Measurements from ENCODE around the gene GNAT3. TPM values are rescaled to one million over a fixed set of nuclear protein-coding genes. Genes with fewer than 3 reads are reported as not detected.

GNAT3 gene
- total RNA-seq, 1 experiment from 2014 or later: not detected

GRCh38 chr7:80453699-80454340 is 58.0 kb downstream of the GNAT3 start:
- Histone ChIP-seq H3K27me3 (replicated peaks; ENCODE audit: control insufficient read depth, insufficient read depth, low read length) (no peaks in the 10 kb centered on the region), H3K36me3 (ENCODE audit: control insufficient read depth, insufficient read depth, low read length) (no peaks in the 10 kb centered on the region), H3K4me3 (ENCODE audit: low read depth, low read length) (no peak overlapping the region), H3K4me1 (peaks cover 14% of the 10 kb centered on the region; the same call in 1 of the 2 replicates), H3K9me3 (no peaks in the 10 kb centered on the region)
- Mint-ChIP-seq H3K36me3 (ENCODE audit: insufficient read depth, unreplicated experiment) (no peaks in the 10 kb centered on the region), H3K27me3 (ENCODE audit: insufficient read depth, unreplicated experiment) (no peaks in the 10 kb centered on the region), H3K27ac (ENCODE audit: unreplicated experiment) (no peak overlapping the region), H3K4me1 (ENCODE audit: low read depth, unreplicated experiment) (no peaks in the 10 kb centered on the region), H3K9me3 (ENCODE audit: unreplicated experiment) (no peaks in the 10 kb centered on the region), H3K4me3 (ENCODE audit: unreplicated experiment) (no peak overlapping the region)
- TF ChIP-seq, protein P1, sequence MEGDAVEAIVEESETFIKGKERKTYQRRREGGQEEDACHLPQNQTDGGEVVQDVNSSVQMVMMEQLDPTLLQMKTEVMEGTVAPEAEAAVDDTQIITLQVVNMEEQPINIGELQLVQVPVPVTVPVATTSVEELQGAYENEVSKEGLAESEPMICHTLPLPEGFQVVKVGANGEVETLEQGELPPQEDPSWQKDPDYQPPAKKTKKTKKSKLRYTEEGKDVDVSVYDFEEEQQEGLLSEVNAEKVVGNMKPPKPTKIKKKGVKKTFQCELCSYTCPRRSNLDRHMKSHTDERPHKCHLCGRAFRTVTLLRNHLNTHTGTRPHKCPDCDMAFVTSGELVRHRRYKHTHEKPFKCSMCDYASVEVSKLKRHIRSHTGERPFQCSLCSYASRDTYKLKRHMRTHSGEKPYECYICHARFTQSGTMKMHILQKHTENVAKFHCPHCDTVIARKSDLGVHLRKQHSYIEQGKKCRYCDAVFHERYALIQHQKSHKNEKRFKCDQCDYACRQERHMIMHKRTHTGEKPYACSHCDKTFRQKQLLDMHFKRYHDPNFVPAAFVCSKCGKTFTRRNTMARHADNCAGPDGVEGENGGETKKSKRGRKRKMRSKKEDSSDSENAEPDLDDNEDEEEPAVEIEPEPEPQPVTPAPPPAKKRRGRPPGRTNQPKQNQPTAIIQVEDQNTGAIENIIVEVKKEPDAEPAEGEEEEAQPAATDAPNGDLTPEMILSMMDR (IDR thresholded peaks at IDR 0.05; ENCODE audit: insufficient read depth in 1 of 2, low read depth in 1 of 2, low read length in 1 of 2, severe bottlenecking in 1 of 2, unreplicated experiment in 1 of 2): peak; percentile 48 to 49
- intact Hi-C loops (cut with micrococcal nuclease; ENCODE audit: unreplicated experiment): loop anchor here (1.0 to 10.0 kb wide), 5 partner anchors 26 to 649 kb away; partner anchors contain the start of gene GNAI1
- CTCF ChIA-PET: no interaction called here
- BruUV-seq (replicated peaks): no TSS peak
- POLR2A ChIA-PET: no interaction called here
- peak in 1 of 2 experiments; percentile 13 for DNase-seq

GRCh38 chr7:80450621-80451308 is 61.1 kb downstream of the GNAT3 start:
- Mint-ChIP-seq H3K27me3 (ENCODE audit: insufficient read depth, unreplicated experiment) (no peaks in the 10 kb centered on the region), H3K9me3 (ENCODE audit: unreplicated experiment) (no peaks in the 10 kb centered on the region), H3K4me1 (ENCODE audit: low read depth, unreplicated experiment) (no peaks in the 10 kb centered on the region), H3K36me3 (ENCODE audit: insufficient read depth, unreplicated experiment) (no peaks in the 10 kb centered on the region), H3K4me3 (ENCODE audit: unreplicated experiment) (no peak overlapping the region), H3K27ac (ENCODE audit: unreplicated experiment) (no peak overlapping the region)
- Histone ChIP-seq H3K9me3 (no peaks in the 10 kb centered on the region), H3K36me3 (ENCODE audit: control insufficient read depth, insufficient read depth, low read length) (no peaks in the 10 kb centered on the region), H3K27me3 (replicated peaks; ENCODE audit: control insufficient read depth, insufficient read depth, low read length) (no peaks in the 10 kb centered on the region), H3K4me1 (peaks cover 14% of the 10 kb centered on the region; the same call in 1 of the 2 replicates), H3K4me3 (ENCODE audit: low read depth, low read length) (no peak overlapping the region)
- TF ChIP-seq, protein P1 (IDR thresholded peaks at IDR 0.05; ENCODE audit: insufficient read depth in 1 of 2, low read depth in 1 of 2, low read length in 1 of 2, severe bottlenecking in 1 of 2, unreplicated experiment in 1 of 2): no peak
- BruUV-seq (replicated peaks): no TSS peak
- ChIA-PET CTCF (no interaction called here), POLR2A (no interaction called here)
- no peak for DNase-seq
- intact Hi-C loops (cut with micrococcal nuclease; ENCODE audit: unreplicated experiment): loop anchor here (5.0 to 10.0 kb wide), 3 partner anchors 316 to 646 kb away; partner anchors contain the start of gene GNAI1

GRCh38 chr7:80449836-80450235 is 62.0 kb downstream of the GNAT3 start:
- H3K9me3 ChIP-seq: no peaks in the 10 kb centered on the region
- POLR2A ChIA-PET: no interaction called here
- H3K27me3 Mint-ChIP-seq (ENCODE audit: insufficient read depth, unreplicated experiment): no peaks in the 10 kb centered on the region
- intact Hi-C loops (cut with micrococcal nuclease; ENCODE audit: unreplicated experiment): loop anchor here (5.0 to 10.0 kb wide), 3 partner anchors 315 to 645 kb away; partner anchors contain the start of gene GNAI1
- no peaks in the 10 kb centered on the region for H3K27me3 ChIP-seq (replicated peaks; ENCODE audit: control insufficient read depth, insufficient read depth, low read length)
- TF ChIP-seq, protein P1 (IDR thresholded peaks at IDR 0.05; ENCODE audit: insufficient read depth in 1 of 2, low read depth in 1 of 2, low read length in 1 of 2, severe bottlenecking in 1 of 2, unreplicated experiment in 1 of 2): no peak
- CTCF ChIA-PET: no interaction called here
- no peaks in the 10 kb centered on the region for H3K36me3 ChIP-seq (ENCODE audit: control insufficient read depth, insufficient read depth, low read length)
- no peaks in the 10 kb centered on the region for H3K4me1 Mint-ChIP-seq (ENCODE audit: low read depth, unreplicated experiment)
- DNase-seq: no peak
- no peak overlapping the region for H3K4me3 Mint-ChIP-seq (ENCODE audit: unreplicated experiment)
- H3K4me1 ChIP-seq: peaks cover 14% of the 10 kb centered on the region; the same call in 1 of the 2 replicates
- no peak overlapping the region for H3K4me3 ChIP-seq (ENCODE audit: low read depth, low read length)
- H3K9me3 Mint-ChIP-seq (ENCODE audit: unreplicated experiment): no peaks in the 10 kb centered on the region
- no peaks in the 10 kb centered on the region for H3K36me3 Mint-ChIP-seq (ENCODE audit: insufficient read depth, unreplicated experiment)
- no TSS peak for BruUV-seq (replicated peaks)
- H3K27ac Mint-ChIP-seq (ENCODE audit: unreplicated experiment): no peak overlapping the region
